ENCODE data around the gene DPP7.
"Not testable (repeated sequence)": the region's sequence is repeated elsewhere in the genome, so short reads cannot be mapped to it uniquely, and the experiment has no call there.

The DPP7 gene

GRCh38 chr9:137128862-137129455 lies 14.4 kb upstream of the DPP7 start:
- no peak for DNase-seq

GRCh38 chr9:137128158-137128861 lies 13.8 kb upstream of the DPP7 start:
- no peak for DNase-seq

GRCh38 chr9:137127301-137128157 lies 13.0 kb upstream of the DPP7 start:
- DNase-seq, result no peak

- no peak for DNase-seq
Measured at GRCh38 chr9:137126786-137127185, 12.3 kb upstream of the DPP7 start.

- not testable (repeated sequence) for DNase-seq
Measured at GRCh38 chr9:137123952-137124462, 9.5 kb upstream of the DPP7 start.

GRCh38 chr9:137123468-137123837 lies 8.9 kb upstream of the DPP7 start:
- no peak for DNase-seq

- DNase-seq, result not testable (repeated sequence)
Measured at GRCh38 chr9:137122796-137123467, 8.4 kb upstream of the DPP7 start.

GRCh38 chr9:137121927-137122795 lies 7.6 kb upstream of the DPP7 start:
- DNase-seq, result not testable (repeated sequence)

- not testable (repeated sequence) for DNase-seq
Measured at GRCh38 chr9:137118092-137118603, 3.6 kb upstream of the DPP7 start.

- DNase-seq, result no peak
Measured at GRCh38 chr9:137117269-137117731, 2.8 kb upstream of the DPP7 start.

GRCh38 chr9:137116728-137117127 lies 2.2 kb upstream of the DPP7 start:
- no peak for DNase-seq

GRCh38 chr9:137116027-137116507 lies 1.5 kb upstream of the DPP7 start:
- no peak for DNase-seq

- no peak for DNase-seq
Measured at GRCh38 chr9:137115394-137116026, 977 bp upstream of the DPP7 start.

- DNase-seq, result no peak
Measured at GRCh38 chr9:137114220-137114612, 317 bp downstream of the DPP7 start.

GRCh38 chr9:137113385-137114159 lies 961 bp downstream of the DPP7 start:
- no peak for DNase-seq

GRCh38 chr9:137112564-137113384 lies 1.8 kb downstream of the DPP7 start:
- DNase-seq, result no peak

GRCh38 chr9:137111788-137112563 lies 2.6 kb downstream of the DPP7 start:
- no peak for DNase-seq

Data from NCI-H446 (cell line).